Mesenteric fat pad (tissue), 1 donor: ENCODE data around the gene PEX19. TPM values are rescaled to one million over a fixed set of nuclear protein-coding genes. Genes with fewer than 3 reads are reported as not detected.

Experiments used
- DNase-seq: peaks from one replicate; pipeline ENCODE4 v3.0.0-alpha.2; 2020; ENCODE audit warnings: low spot score
- total RNA-seq: library from RNA; stranded (reverse); fragmentation: NEBNext Ultra II Directional; extraction: Animal tissue kit (Norgen Biotek cat#: 25700); gene quantifications from one replicate; pipeline ENCODE4 v1.2.1, GENCODE V29; 2021
- donor health status: DM: yes; HTN: yes; CAD: no.

The PEX19 gene
- total RNA-seq, 1 donor from 2014 or later = 144 TPM

DNA sequence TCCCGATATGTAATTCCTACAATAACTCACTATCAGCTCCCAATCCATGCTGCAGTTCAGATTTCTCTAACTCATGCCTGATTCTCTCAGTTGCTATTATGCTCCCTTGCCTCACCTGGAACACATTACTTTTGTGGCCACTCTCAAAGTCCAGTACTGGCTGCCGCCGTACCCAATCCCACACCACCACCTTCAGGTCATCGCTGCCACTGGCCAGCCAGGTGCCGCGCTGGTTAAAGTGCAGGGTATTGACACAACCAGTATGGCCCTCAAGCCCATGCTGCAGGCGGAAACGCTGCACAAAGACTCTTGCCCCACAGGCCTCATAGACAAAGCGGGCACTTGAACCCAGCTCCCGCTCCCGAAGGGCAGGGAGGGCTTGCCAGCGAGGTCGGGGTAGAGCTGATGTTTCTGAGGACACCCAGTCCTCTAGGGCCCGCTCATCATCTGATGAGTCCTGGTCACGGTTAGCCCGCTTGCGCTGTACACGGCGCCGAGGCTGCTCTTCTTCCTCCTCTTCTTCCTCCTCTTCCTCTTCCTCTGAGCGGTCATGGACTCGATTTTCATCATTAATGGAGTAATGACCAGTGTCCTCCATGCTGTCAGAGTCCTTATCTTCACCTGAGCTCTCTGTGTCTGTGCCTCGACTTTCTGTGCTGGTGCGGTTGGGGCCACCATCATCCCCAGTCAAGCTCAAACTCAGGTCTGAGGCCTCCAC, 45.2 kb downstream of the PEX19 start:
- DNase-seq = no peak

DNA sequence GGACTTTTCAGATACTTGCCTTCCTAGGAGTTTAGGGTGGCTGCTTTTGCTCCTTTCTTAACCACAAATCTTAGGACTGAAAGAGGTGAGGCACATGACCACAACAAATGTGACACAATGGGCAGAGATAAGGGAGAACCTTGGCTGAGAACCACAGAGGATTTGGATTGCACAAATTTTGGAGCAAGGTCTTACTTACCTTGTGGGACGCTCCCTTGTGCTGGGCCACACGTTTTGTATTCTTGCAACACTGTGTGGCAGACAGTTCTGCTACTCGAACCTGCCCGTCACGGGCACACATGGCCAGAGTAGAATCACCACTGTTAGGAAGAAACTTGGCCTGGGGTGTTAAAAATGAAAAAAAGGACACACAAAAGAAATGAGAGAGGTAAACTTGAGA, 46.5 kb downstream of the PEX19 start:
- DNase-seq = no peak

DNA sequence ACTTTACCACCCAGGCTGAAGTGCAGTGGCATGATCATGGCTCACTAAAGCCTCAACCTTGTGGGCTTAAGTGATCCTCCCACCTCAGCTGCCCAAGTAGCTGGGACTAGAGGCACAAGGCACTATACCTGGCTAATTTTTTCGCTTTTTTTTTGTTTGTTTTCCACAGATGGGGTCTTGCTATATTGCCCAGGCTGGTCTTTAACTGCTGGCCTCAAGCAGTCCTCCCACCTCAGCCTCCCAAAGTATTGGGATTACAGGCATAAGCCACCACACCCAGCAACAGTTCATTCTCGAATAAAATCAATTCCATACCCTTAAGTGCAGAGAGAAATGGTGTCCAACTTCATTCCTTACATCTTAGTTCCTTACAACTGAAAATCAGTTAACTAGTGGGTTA, 47.4 kb downstream of the PEX19 start:
- DNase-seq = no peak

DNA sequence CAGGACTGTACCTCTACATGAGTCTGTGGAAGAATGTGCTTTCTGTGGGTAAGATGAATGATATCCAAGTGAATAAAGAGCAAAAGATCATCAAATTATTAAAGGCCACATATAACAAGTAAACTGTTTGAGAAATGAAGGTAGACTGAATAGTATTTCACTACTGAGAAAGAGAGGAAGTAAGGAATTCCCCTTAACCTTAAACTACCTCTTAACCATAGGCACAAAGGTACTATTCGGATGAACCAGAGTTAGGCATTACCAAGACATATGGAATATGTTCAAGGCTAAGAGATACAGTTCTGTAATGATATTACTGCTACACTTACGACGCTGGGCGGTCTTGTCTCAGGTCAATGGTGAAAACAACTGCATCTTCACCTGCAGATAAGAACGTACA, 48.1 kb downstream of the PEX19 start:
- no peak for DNase-seq

DNA sequence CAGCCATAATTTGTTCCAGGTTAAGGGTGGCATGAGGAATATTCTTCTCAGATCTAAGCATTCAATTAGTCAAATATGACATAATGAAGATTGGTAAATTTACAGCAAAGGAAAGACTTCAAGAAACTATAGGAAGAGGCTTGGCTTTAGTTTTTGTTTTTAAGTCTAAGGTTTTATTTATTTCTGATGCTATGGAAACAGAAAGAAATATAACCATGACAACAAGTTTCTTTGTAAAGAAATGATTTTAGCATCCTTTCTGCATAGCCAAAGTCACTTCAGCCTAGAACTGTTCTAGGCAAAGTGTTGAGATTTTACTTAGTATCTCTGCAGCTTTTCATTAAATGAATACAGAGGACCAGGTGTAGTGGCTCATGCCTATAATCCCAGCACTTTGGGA, 52.0 kb downstream of the PEX19 start:
- no peak for DNase-seq

DNA sequence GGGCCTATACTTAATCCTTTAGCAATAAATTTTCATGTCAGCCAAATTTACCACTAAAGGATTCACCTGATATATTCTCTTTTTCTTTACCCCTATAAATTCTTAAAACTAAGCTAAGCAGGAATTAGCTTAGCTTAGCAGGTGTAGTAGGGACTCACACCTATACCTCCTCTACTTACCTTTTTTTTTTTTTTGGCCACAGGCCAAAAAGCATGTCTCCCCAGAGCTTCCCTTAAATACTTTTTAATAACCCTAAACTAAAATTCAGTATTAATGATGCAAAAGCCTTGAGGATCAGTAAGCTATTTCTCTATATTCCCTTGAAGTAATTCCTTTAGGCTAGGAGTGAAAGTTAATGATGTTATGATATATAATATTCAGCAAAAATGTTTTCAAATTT, 56.5 kb downstream of the PEX19 start:
- DNase-seq = no peak

DNA sequence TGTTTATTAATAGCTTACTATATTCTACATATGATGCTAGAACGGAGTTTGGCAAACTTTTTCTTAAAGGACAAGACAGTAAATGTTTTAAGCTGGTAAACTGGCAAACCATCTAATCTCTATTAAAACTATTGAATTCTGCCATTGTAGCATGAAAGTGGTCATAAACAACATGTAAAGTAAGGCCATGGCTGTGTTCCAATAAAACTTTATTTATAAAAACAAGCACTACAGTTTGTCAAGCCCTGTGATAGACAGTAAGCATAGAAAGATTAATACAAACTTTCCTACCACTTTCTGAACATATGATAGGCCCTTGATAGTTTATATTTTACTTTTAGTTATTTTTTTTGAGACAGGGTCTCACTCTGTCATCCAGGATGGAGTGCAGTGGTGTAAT, 57.4 kb downstream of the PEX19 start:
- no peak for DNase-seq

DNA sequence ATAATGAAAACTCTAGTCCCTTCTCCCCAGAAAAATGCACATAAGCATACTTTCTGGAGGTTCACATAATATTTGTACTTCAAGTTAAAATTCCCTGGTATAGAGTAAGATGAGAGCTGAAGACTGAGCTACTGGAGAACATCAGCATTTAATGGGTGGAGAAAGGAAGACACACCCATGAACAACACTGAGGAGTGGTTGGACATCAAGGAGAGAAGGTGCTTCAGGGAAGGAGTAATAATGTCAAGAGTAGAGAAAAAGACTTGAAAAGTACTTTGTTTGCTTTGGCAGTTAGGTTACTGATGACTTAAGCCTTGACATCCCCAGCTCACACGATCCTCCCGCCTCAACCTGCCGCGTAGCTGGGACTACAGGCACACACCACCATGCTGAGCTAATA, 57.9 kb downstream of the PEX19 start:
- DNase-seq = no peak

Other genes with a start within 250 kb of the PEX19 start
- gene KCNJ10, start 215.0 kb downstream of the PEX19 start, total RNA-seq = 0.16 TPM
- gene KCNJ9, start 203.6 kb downstream of the PEX19 start, total RNA-seq = not detected
- gene IGSF8, start 186.5 kb downstream of the PEX19 start, total RNA-seq = 20.4 TPM
- gene ATP1A2, start 169.4 kb downstream of the PEX19 start, total RNA-seq = 31.2 TPM
- 0.39 TPM for gene ATP1A4, start 133.5 kb downstream of the PEX19 start, total RNA-seq
- 0.39 TPM for gene CASQ1, start 94.6 kb downstream of the PEX19 start, total RNA-seq
- 486 TPM for gene PEA15, start 79.7 kb downstream of the PEX19 start, total RNA-seq
- 127 TPM for gene DCAF8, start 22.6 kb downstream of the PEX19 start, total RNA-seq
- gene COPA, start 58.1 kb upstream of the PEX19 start, total RNA-seq = 228 TPM
- gene NCSTN, start 58.2 kb upstream of the PEX19 start, total RNA-seq = 102 TPM
- 0.42 TPM for gene NHLH1, start 81.9 kb upstream of the PEX19 start, total RNA-seq
- 1.7 TPM for gene VANGL2, start 115.4 kb upstream of the PEX19 start, total RNA-seq
- gene SLAMF6, start 238.1 kb upstream of the PEX19 start, total RNA-seq = 1.2 TPM